Endothelial cell (in vitro differentiated cells): Measurements from ENCODE around the gene GRM8. TPM values are rescaled to one million over a fixed set of nuclear protein-coding genes. Genes with fewer than 3 reads are reported as not detected.

Experiments
- DNase-seq: peaks from one replicate; pipeline ENCODE4 v3.0.0; 2021; ENCODE audit warnings: low spot score
- H3K27ac Mint-ChIP-seq: one replicate; pipeline ENCODE4 v1.8.0; 2021; ENCODE audit warnings: mixed read lengths, inconsistent platforms; ENCODE audit not compliant: unreplicated experiment
- H3K27me3 Mint-ChIP-seq: one replicate; pipeline ENCODE4 v1.8.0; 2021; ENCODE audit warnings: mild to moderate bottlenecking, moderate library complexity, mixed read lengths, inconsistent platforms; ENCODE audit not compliant: unreplicated experiment
- H3K36me3 Mint-ChIP-seq: one replicate; pipeline ENCODE4 v1.8.0; 2021; ENCODE audit warnings: mild to moderate bottlenecking, low read depth, mixed read lengths, inconsistent platforms; ENCODE audit not compliant: unreplicated experiment
- H3K4me1 Mint-ChIP-seq: one replicate; pipeline ENCODE4 v1.8.0; 2021; ENCODE audit warnings: mild to moderate bottlenecking, mixed read lengths, inconsistent platforms; ENCODE audit not compliant: unreplicated experiment
- H3K4me3 Mint-ChIP-seq: one replicate; pipeline ENCODE4 v1.8.0; 2021; ENCODE audit warnings: mild to moderate bottlenecking, mixed read lengths, inconsistent platforms; ENCODE audit not compliant: unreplicated experiment
- H3K9me3 Mint-ChIP-seq: one replicate; pipeline ENCODE4 v1.8.0; 2021; ENCODE audit warnings: mixed read lengths, inconsistent platforms; ENCODE audit not compliant: unreplicated experiment
- CTCF ChIP-seq: fragments of 200-600 bp; sonication (generic); IDR thresholded peaks from one replicate; pipeline ENCODE4 v1.5.0; 2021; ENCODE audit warnings: antibody characterized with exemption; ENCODE audit not compliant: unreplicated experiment
- total RNA-seq: library from RNA; stranded (reverse); fragmentation: NEBNext Ultra II Directional; extraction: Animal tissue kit (Norgen Biotek cat#: 25700); gene quantifications from one replicate; pipeline ENCODE4 v1.2.1, GENCODE V29; 2021; ENCODE audit not compliant: unreplicated experiment

GRM8 gene
- total RNA-seq, 1 donor from 2014 or later: 1.5 TPM

- Mint-ChIP-seq H3K9me3 (no peaks in the 10 kb centered on the region), H3K27ac (no peak overlapping the region), H3K4me1 (no peaks in the 10 kb centered on the region), H3K36me3 (no peaks in the 10 kb centered on the region), H3K27me3 (no peaks in the 10 kb centered on the region), H3K4me3 (no peak overlapping the region)
- no peak for TF ChIP-seq CTCF
- no peak for DNase-seq
Observed at GRCh38 chr7:127186686-127187085, 66.1 kb downstream of the GRM8 start.

GRCh38 chr7:127177156-127177555 lies 75.6 kb downstream of the GRM8 start:
- Mint-ChIP-seq H3K27me3 (peaks cover 1% of the 10 kb centered on the region), H3K27ac (no peak overlapping the region), H3K9me3 (no peaks in the 10 kb centered on the region), H3K4me1 (no peaks in the 10 kb centered on the region), H3K36me3 (no peaks in the 10 kb centered on the region), H3K4me3 (no peak overlapping the region)
- TF ChIP-seq CTCF: no peak
- no peak for DNase-seq

- no peaks in the 10 kb centered on the region for H3K9me3 Mint-ChIP-seq
- no peaks in the 10 kb centered on the region for H3K27me3 Mint-ChIP-seq
Observed at GRCh38 chr7:127162366-127162765, 90.4 kb downstream of the GRM8 start.

GRCh38 chr7:127158659-127159058 lies 94.1 kb downstream of the GRM8 start:
- no peak for DNase-seq
- Mint-ChIP-seq H3K9me3 (no peaks in the 10 kb centered on the region), H3K27ac (no peak overlapping the region), H3K27me3 (no peaks in the 10 kb centered on the region), H3K36me3 (no peaks in the 10 kb centered on the region), H3K4me1 (peaks cover 4% of the 10 kb centered on the region), H3K4me3 (no peak overlapping the region)
- peak; percentile 61 for TF ChIP-seq CTCF

More at GRCh38 chr7:127162366-127162765, 90.4 kb downstream of the GRM8 start:
- DNase-seq: no peak
- no peak for TF ChIP-seq CTCF
- Mint-ChIP-seq H3K27ac (no peak overlapping the region), H3K4me3 (no peak overlapping the region), H3K4me1 (no peaks in the 10 kb centered on the region), H3K36me3 (no peaks in the 10 kb centered on the region)

- Mint-ChIP-seq H3K4me1 (peaks cover 11% of the 10 kb centered on the region), H3K36me3 (no peaks in the 10 kb centered on the region), H3K27me3 (no peaks in the 10 kb centered on the region), H3K27ac (no peak overlapping the region), H3K9me3 (no peaks in the 10 kb centered on the region), H3K4me3 (no peak overlapping the region)
- TF ChIP-seq CTCF: no peak
- no peak for DNase-seq
Observed at GRCh38 chr7:127154958-127155357, 97.8 kb downstream of the GRM8 start.
